CD4-positive, alpha-beta T cell (primary cell): ENCODE data around the gene RASGRP3. TPM values are rescaled to one million over a fixed set of nuclear protein-coding genes. Genes with fewer than 3 reads are reported as not detected.

Experiments
- ATAC-seq: fragments of 200-7000 bp; cut with Tn5 transposase; one replicate; pipeline ENCODE4 v1.10.0; 2022; ENCODE audit warnings: mild to moderate bottlenecking; ENCODE audit not compliant: poor library complexity
- CTCF ChIA-PET: fragments of 350-600 bp; sonication (Branson Sonifier 250); formaldehyde crosslinking; loops from one replicate; lab custom pipeline; 2021; ENCODE audit warnings: antibody characterized with exemption, inconsistent platforms; lab: Charles Lee
- POLR2A ChIA-PET: fragments of 350-600 bp; sonication (Branson Sonifier 250); formaldehyde crosslinking; loops from one replicate; lab custom pipeline; 2021; ENCODE audit warnings: antibody characterized with exemption, inconsistent platforms; lab: Charles Lee
- DNase-seq, 14 experiments: peaks; one replicate each; pipeline ENCODE4 v3.0.0-alpha.2; 2013 to 2020; ENCODE audit warnings: mixed read lengths in 2 of 14
- H3K27ac ChIP-seq, 2 donors: one replicate each; pipeline versions ENCODE4 v1.5.1 to v1.7.0; 2013; ENCODE audit warnings: low read length in 2 of 2, low read depth in 1 of 2, mild to moderate bottlenecking in 1 of 2
- H3K27me3 ChIP-seq, 2 experiments: 1 replicate in 1 of 2; 2 replicates in 1 of 2; pipeline versions ENCODE4 v1.6.1 to v1.7.0; 2013; ENCODE audit warnings: low read length in 2 of 2, control low read depth in 1 of 2, mild to moderate bottlenecking in 1 of 2, moderate library complexity in 1 of 2; ENCODE audit not compliant: insufficient read depth in 2 of 2, control insufficient read depth in 1 of 2
- H3K36me3 ChIP-seq: one replicate; pipeline ENCODE4 v1.6.1; 2013; ENCODE audit warnings: low read length, control low read depth; ENCODE audit not compliant: insufficient read depth
- H3K4me1 ChIP-seq: one replicate; pipeline ENCODE4 v1.6.1; 2013; ENCODE audit warnings: low read length, control low read depth; ENCODE audit not compliant: insufficient read depth
- H3K4me3 ChIP-seq: one replicate; pipeline ENCODE4 v1.5.1; 2013; ENCODE audit warnings: mild to moderate bottlenecking, low read length, moderate library complexity
- H3K9me3 ChIP-seq, 2 experiments: 1 replicate in 1 of 2; 2 replicates in 1 of 2; pipeline versions ENCODE4 v1.6.1 to v1.7.0; 2013; ENCODE audit warnings: low read length in 2 of 2, mild to moderate bottlenecking in 2 of 2, control low read depth in 1 of 2, moderate library complexity in 1 of 2; ENCODE audit not compliant: control insufficient read depth in 1 of 2, insufficient read depth in 1 of 2
- H3K27ac Mint-ChIP-seq: one replicate; pipeline ENCODE4 v1.8.0; 2020; ENCODE audit warnings: mixed read lengths
- H3K27me3 Mint-ChIP-seq: one replicate; pipeline ENCODE4 v1.8.0; 2021; ENCODE audit warnings: mixed read lengths
- H3K36me3 Mint-ChIP-seq: one replicate; pipeline ENCODE4 v1.8.0; 2021; ENCODE audit warnings: low read depth, mixed read lengths
- H3K4me1 Mint-ChIP-seq: one replicate; pipeline ENCODE4 v1.8.0; 2021; ENCODE audit warnings: low read depth, mixed read lengths
- H3K4me3 Mint-ChIP-seq: one replicate; pipeline ENCODE4 v1.8.0; 2020; ENCODE audit warnings: mild to moderate bottlenecking, mixed read lengths
- H3K9me3 Mint-ChIP-seq: one replicate; pipeline ENCODE4 v1.8.0; 2020; ENCODE audit warnings: mixed read lengths
- CTCF ChIP-seq: fragments of 200-600 bp; IDR thresholded peaks from one replicate; pipeline ENCODE4 v1.8.0; 2022; ENCODE audit warnings: antibody characterized with exemption, mild to moderate bottlenecking
- intact Hi-C, 2 experiments: fragments of 100-400 bp; cut with DNase I in 1 of 2; cut with micrococcal nuclease in 1 of 2; formaldehyde crosslinking; loops; one replicate each; pipeline versions ENCODE4 v1.15.1 to v1.9.0; 2023 to 2025; cut with DNase I, micrococcal nuclease
- total RNA-seq, 174 experiments: library from RNA in 2 of 174; stranded (reverse) in 2 of 174; gene quantifications; one replicate each; pipeline ENCODE4 v1.2.3 and lab custom pipeline; 2021 to 2026

The RASGRP3 gene
- total RNA-seq, 2 experiments from 2014 or later = 5.7 to 7.9 TPM

- DNase-seq = no peak
- Histone ChIP-seq H3K4me1 (peaks cover 4% of the 10 kb centered on the region), H3K9me3 (no peaks in the 10 kb centered on the region), H3K4me3 (no peak overlapping the region), H3K27me3 (no peaks in the 10 kb centered on the region), H3K36me3 (no peaks in the 10 kb centered on the region), H3K27ac (no peak overlapping the region)
- no peak for TF ChIP-seq CTCF
- no peak overlapping the region for H3K27ac Mint-ChIP-seq
- intact Hi-C loops = no loop called here
- ATAC-seq = no peak
- no peak overlapping the region for H3K4me3 Mint-ChIP-seq
- H3K9me3 Mint-ChIP-seq = no peaks in the 10 kb centered on the region
- CTCF ChIA-PET = no interaction called here
- H3K4me1 Mint-ChIP-seq = peaks cover 32% of the 10 kb centered on the region
- no peaks in the 10 kb centered on the region for H3K36me3 Mint-ChIP-seq
- no peaks in the 10 kb centered on the region for H3K27me3 Mint-ChIP-seq
- POLR2A ChIA-PET = interaction anchor here (1.0 to 1.4 kb wide), 2 partner anchors 19 to 21 kb away, joined by 4 to 6 read pairs; partner anchors contain the start of gene RASGRP3
These were observed 20.3 kb downstream of the RASGRP3 start for GRCh38 chr2:33496726-33497125.

GRCh38 chr2:33497221-33497650 lies 20.8 kb downstream of the RASGRP3 start:
- no peaks in the 10 kb centered on the region for H3K9me3 ChIP-seq
- H3K36me3 ChIP-seq = no peaks in the 10 kb centered on the region
- H3K36me3 Mint-ChIP-seq = no peaks in the 10 kb centered on the region
- no peak overlapping the region for H3K4me3 Mint-ChIP-seq
- ChIA-PET POLR2A (interaction anchor here (1.0 to 1.4 kb wide), 2 partner anchors 20 to 21 kb away, joined by 4 to 6 read pairs; partner anchors contain the start of gene RASGRP3), CTCF (interaction anchor here (0.6 kb wide), 1 partner anchor 21 kb away, joined by 3 read pairs; no protein-coding TSS in a partner anchor)
- H3K9me3 Mint-ChIP-seq = no peaks in the 10 kb centered on the region
- intact Hi-C loops = no loop called here
- H3K27ac ChIP-seq = no peak overlapping the region
- no peak for TF ChIP-seq CTCF
- H3K4me1 ChIP-seq = peaks cover 4% of the 10 kb centered on the region
- H3K27ac Mint-ChIP-seq = no peak overlapping the region
- H3K27me3 ChIP-seq = no peaks in the 10 kb centered on the region
- peaks cover 32% of the 10 kb centered on the region for H3K4me1 Mint-ChIP-seq
- ATAC-seq (peak; percentile 60), DNase-seq (peak in 3 of 14 experiments; percentile 54 to 63 (median 61))
- H3K4me3 ChIP-seq = no peak overlapping the region
- no peaks in the 10 kb centered on the region for H3K27me3 Mint-ChIP-seq

GRCh38 chr2:33498291-33498956 lies 22.0 kb downstream of the RASGRP3 start:
- CTCF ChIA-PET = no interaction called here

More at GRCh38 chr2:33498291-33498956, 22.0 kb downstream of the RASGRP3 start:
- Mint-ChIP-seq H3K4me1 (peaks cover 32% of the 10 kb centered on the region), H3K27ac (no peak overlapping the region), H3K4me3 (no peak overlapping the region), H3K36me3 (no peaks in the 10 kb centered on the region), H3K27me3 (no peaks in the 10 kb centered on the region), H3K9me3 (no peaks in the 10 kb centered on the region)
- no peak for TF ChIP-seq CTCF
- POLR2A ChIA-PET = interaction anchor here (1.4 kb wide), 1 partner anchor 21 kb away, joined by 3 read pairs; no protein-coding TSS in a partner anchor
- ATAC-seq (no peak), DNase-seq (no peak)
- Histone ChIP-seq H3K27ac (no peak overlapping the region), H3K27me3 (no peaks in the 10 kb centered on the region), H3K36me3 (no peaks in the 10 kb centered on the region), H3K9me3 (no peaks in the 10 kb centered on the region), H3K4me1 (peaks cover 4% of the 10 kb centered on the region), H3K4me3 (no peak overlapping the region)
- intact Hi-C loops = no loop called here
